Heart left ventricle (tissue), 13 donors: ENCODE data around the gene TMEM132A.

ENCODE experiments used
- CTCF ChIP-seq, 12 donors: fragments of 200-600 bp; sonication (generic) in 4 of 12; IDR thresholded peaks; one replicate each; pipeline versions ENCODE4 v1.5.0 to v1.8.0; 2018 to 2022; ENCODE audit warnings: antibody characterized with exemption in 12 of 12, mild to moderate bottlenecking in 5 of 12
- POLR2A ChIP-seq, 2 donors: fragments of 450-650 bp; IDR thresholded peaks; one replicate each; pipeline ENCODE4 v1.6.1; 2017; ENCODE audit warnings: antibody characterized with exemption in 2 of 2, mild to moderate bottlenecking in 2 of 2, moderate library complexity in 2 of 2
- donor health status: ischemic (EF 13 %, LVEDD 7.1; RV severe dilation, severe dysfunction).
- donor health status: DM: no; HTN: yes; CAD: no.
- donor health status: DM: no; HTN: no; CAD: no.
- donor health status: ischemic (EF 25% LVEDD 6.9; RV normal size, moderate dysfunction).
- donor health status: ischemic (EF 25% LVEDD 5.7; RV mildly dilated, moderate dysfunction).
- donor health status: ischemic (EF 35%, LVEDD 5.7; RV mildly dilated, moderate dysfunction).
- donor health status: nonischemic (EF 11% LVEDD 7.7; RV severe dilation, severe dysfunction).
- donor health status: DM: yes; HTN: yes; CAD: no.
- donor health status: PGD.
- donor health status: ischemic (EF 29% LVEDD 5.4; RV normal size, mild dysfunction).
- donor health status: nonischemic (EF 23%, LVEDD 6.1; RV moderate dilation, normal function).

GRCh38 chr11:60946601-60947264 lies 22.5 kb downstream of the TMEM132A start:
- TF ChIP-seq CTCF (IDR thresholded peaks at IDR 0.05): no peak
- no peak for TF ChIP-seq POLR2A (IDR thresholded peaks at IDR 0.05)
